Measurements from ENCODE around the gene ASZ1.

- TF ChIP-seq POLR2A (IDR thresholded peaks at IDR 0.05; ENCODE audit: low read depth, low read length) (no peak), POLR2AphosphoS5 (IDR thresholded peaks at IDR 0.05; ENCODE audit: low read depth, low read length) (no peak)
Observed at GRCh38 chr7:117446220-117446815, 19.0 kb upstream of the ASZ1 start.
